ENCODE results near the gene WDR7. TPM values are rescaled to one million over a fixed set of nuclear protein-coding genes. Genes with fewer than 3 reads are reported as not detected.

Gene WDR7
- total RNA-seq, 1 experiment from 2014 or later = 9.8 TPM

GRCh38 chr18:56890632-56891031, 239.5 kb downstream of the WDR7 start:
- DNase-seq (ENCODE audit: low read depth) = peak; percentile 86

- no peak for DNase-seq (ENCODE audit: low read depth)
These were observed 240.0 kb downstream of the WDR7 start for GRCh38 chr18:56891116-56891515.

- DNase-seq (ENCODE audit: low read depth) = no peak
These were observed 240.7 kb downstream of the WDR7 start for GRCh38 chr18:56891870-56892269.

GRCh38 chr18:56897122-56897521, 246.0 kb downstream of the WDR7 start:
- no peak for DNase-seq (ENCODE audit: low read depth)

GRCh38 chr18:56899660-56900059, 248.5 kb downstream of the WDR7 start:
- DNase-seq (ENCODE audit: low read depth) = no peak

- DNase-seq (ENCODE audit: low read depth) = no peak
These were observed 249.3 kb downstream of the WDR7 start for GRCh38 chr18:56900195-56901094.

GRCh38 chr18:56901919-56902318, 250.8 kb downstream of the WDR7 start:
- DNase-seq (ENCODE audit: low read depth) = no peak

GRCh38 chr18:56902653-56903052, 251.5 kb downstream of the WDR7 start:
- DNase-seq (ENCODE audit: low read depth) = no peak

- DNase-seq (ENCODE audit: low read depth) = no peak
These were observed 252.5 kb downstream of the WDR7 start for GRCh38 chr18:56903686-56904085.

- no peak for DNase-seq (ENCODE audit: low read depth)
These were observed 256.6 kb downstream of the WDR7 start for GRCh38 chr18:56907771-56908170.

GRCh38 chr18:56910237-56910636, 259.1 kb downstream of the WDR7 start:
- DNase-seq (ENCODE audit: low read depth) = no peak

GRCh38 chr18:56910967-56911366, 259.8 kb downstream of the WDR7 start:
- DNase-seq (ENCODE audit: low read depth) = no peak

- DNase-seq (ENCODE audit: low read depth) = no peak
These were observed 262.8 kb downstream of the WDR7 start for GRCh38 chr18:56913941-56914340.

GRCh38 chr18:56919190-56919589, 268.0 kb downstream of the WDR7 start:
- no peak for DNase-seq (ENCODE audit: low read depth)

- DNase-seq (ENCODE audit: low read depth) = no peak
These were observed 270.8 kb downstream of the WDR7 start for GRCh38 chr18:56921896-56922480.

GRCh38 chr18:56926734-56927133, 275.6 kb downstream of the WDR7 start:
- DNase-seq (ENCODE audit: low read depth) = no peak

- DNase-seq (ENCODE audit: low read depth) = no peak
These were observed 276.6 kb downstream of the WDR7 start for GRCh38 chr18:56927786-56928185.

GRCh38 chr18:56929886-56930285, 278.7 kb downstream of the WDR7 start:
- no peak for DNase-seq (ENCODE audit: low read depth)

GRCh38 chr18:56933472-56933871, 282.3 kb downstream of the WDR7 start:
- peak; percentile 3 for DNase-seq (ENCODE audit: low read depth)

GRCh38 chr18:56934131-56934530, 283.0 kb downstream of the WDR7 start:
- no peak for DNase-seq (ENCODE audit: low read depth)

- DNase-seq (ENCODE audit: low read depth) = no peak
These were observed 283.7 kb downstream of the WDR7 start for GRCh38 chr18:56934906-56935305.

GRCh38 chr18:56935434-56936040, 284.4 kb downstream of the WDR7 start:
- no peak for DNase-seq (ENCODE audit: low read depth)

GRCh38 chr18:56936457-56936856, 285.3 kb downstream of the WDR7 start:
- no peak for DNase-seq (ENCODE audit: low read depth)
